ENCODE results near the gene EVI2A. TPM values are rescaled to one million over a fixed set of nuclear protein-coding genes. Genes with fewer than 3 reads are reported as not detected.

The EVI2A gene
- polyA plus RNA-seq, 3 donors: 121 to 138 (median 125) TPM

GRCh38 chr17:31366088-31366487 is 44.7 kb upstream of the EVI2A start:
- Mint-ChIP-seq H3K27me3 (ENCODE audit: low read depth in 3 of 3) (no peaks in the 10 kb centered on the region), H3K27ac (no peak overlapping the region)
- no peak overlapping the region for H2AFZ ChIP-seq (ENCODE audit: insufficient read depth, low read depth, low read length, poor library complexity, severe bottlenecking)

DNA sequence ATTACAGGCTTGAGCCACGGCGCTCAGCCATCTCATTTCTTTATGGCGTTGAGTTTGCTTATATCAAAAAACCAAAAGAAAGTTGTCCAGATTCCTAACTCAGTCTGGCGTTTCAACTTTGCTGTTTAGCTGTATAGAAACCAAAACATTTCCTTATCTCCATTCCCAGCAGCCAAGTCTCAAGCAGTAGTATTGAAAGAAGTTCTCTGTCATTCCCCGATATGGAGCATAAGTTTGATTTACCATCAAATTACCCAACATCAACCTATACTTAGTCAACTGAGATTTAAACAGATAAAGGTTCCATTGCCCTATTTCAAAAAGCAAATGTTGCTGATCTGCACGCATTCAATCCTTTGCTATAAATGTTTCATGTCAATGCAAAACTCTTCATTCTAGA is 42.6 kb upstream of the EVI2A start:
- no peak overlapping the region for H3K27ac Mint-ChIP-seq
- no peak overlapping the region for H3K4me3 Mint-ChIP-seq
- no peaks in the 10 kb centered on the region for H4K20me1 ChIP-seq (ENCODE audit: insufficient read depth, low read length)
- no peaks in the 10 kb centered on the region for H3K4me1 ChIP-seq (ENCODE audit: control insufficient read depth in 1 of 2, insufficient read depth in 2 of 2, low read length in 2 of 2)
- no peak overlapping the region for H3K4me2 ChIP-seq (replicated peaks; ENCODE audit: extremely low read depth, low read length, poor library complexity, severe bottlenecking)
- H2AFZ ChIP-seq (ENCODE audit: insufficient read depth, low read depth, low read length, poor library complexity, severe bottlenecking): no peak overlapping the region
- no peaks in the 10 kb centered on the region for H3K27me3 ChIP-seq (ENCODE audit: control insufficient read depth in 2 of 2, insufficient read depth in 2 of 2, low read length in 2 of 2)
- H3K9ac ChIP-seq (ENCODE audit: insufficient read depth, low read length, poor library complexity, severe bottlenecking): no peak overlapping the region
- no peaks in the 10 kb centered on the region for H3K9me3 ChIP-seq (replicated peaks in 1 of 2; ENCODE audit: control insufficient read depth in 1 of 2, insufficient read depth in 1 of 2, low read length in 2 of 2)
- no peaks in the 10 kb centered on the region for H3K79me2 ChIP-seq (ENCODE audit: insufficient read depth, low read length)
- 100% methylated on average over 3 of the region's 6 CpGs for WGBS (ENCODE audit: insufficient coverage)
- H3K27me3 Mint-ChIP-seq (ENCODE audit: low read depth in 3 of 3): no peaks in the 10 kb centered on the region
- DNase-seq: no peak
- H3K9me3 Mint-ChIP-seq: peaks cover 0 to 1% (median 0%) of the 10 kb centered on the region in 7 donors
- peaks cover 3 to 39% of the 10 kb centered on the region in 2 donors for H3K36me3 ChIP-seq (replicated peaks in 1 of 2; ENCODE audit: control insufficient read depth in 1 of 2, insufficient read depth in 2 of 2, low read length in 2 of 2)
- H3K4me3 ChIP-seq (replicated peaks in 1 of 3; ENCODE audit: low read depth in 2 of 3, low read length in 3 of 3): no peak overlapping the region
- peaks cover 5% of the 10 kb centered on the region for H3K4me1 Mint-ChIP-seq
- intact Hi-C loops (cut with micrococcal nuclease): loop anchor here in 1 of 2 donors (10.0 kb wide), 1 partner anchor 69 kb away; the partner anchor contains the start of gene OMG
- no peak overlapping the region for H3K27ac ChIP-seq (ENCODE audit: low read depth in 1 of 2, low read length in 2 of 2)
- TF ChIP-seq CTCF (IDR thresholded peaks at IDR 0.05): no peak
- peaks cover 32 to 41% of the 10 kb centered on the region in 2 donors for H3K36me3 Mint-ChIP-seq

More at GRCh38 chr17:31366088-31366487, 44.7 kb upstream of the EVI2A start:
- DNase-seq: no peak
- Mint-ChIP-seq H3K4me1 (peaks cover 6% of the 10 kb centered on the region), H3K9me3 (peaks cover 0 to 1% (median 0%) of the 10 kb centered on the region in 7 donors), H3K36me3 (peaks cover 21 to 28% of the 10 kb centered on the region in 2 donors), H3K4me3 (no peak overlapping the region)
- H3K79me2 ChIP-seq (ENCODE audit: insufficient read depth, low read length): no peaks in the 10 kb centered on the region
- no peaks in the 10 kb centered on the region for H3K4me1 ChIP-seq (ENCODE audit: control insufficient read depth in 1 of 2, insufficient read depth in 2 of 2, low read length in 2 of 2)
- intact Hi-C loops (cut with micrococcal nuclease): loop anchor here in 1 of 2 donors (10.0 kb wide), 1 partner anchor 71 kb away; the partner anchor contains the start of gene OMG
- H3K9ac ChIP-seq (ENCODE audit: insufficient read depth, low read length, poor library complexity, severe bottlenecking): no peak overlapping the region
- no peaks in the 10 kb centered on the region for H4K20me1 ChIP-seq (ENCODE audit: insufficient read depth, low read length)
- H3K27me3 ChIP-seq (ENCODE audit: control insufficient read depth in 2 of 2, insufficient read depth in 2 of 2, low read length in 2 of 2): no peaks in the 10 kb centered on the region
- no CpG with 5 or more reads among the region's 4 CpGs for WGBS (ENCODE audit: insufficient coverage)
- no peak overlapping the region for H3K4me3 ChIP-seq (replicated peaks in 1 of 3; ENCODE audit: low read depth in 2 of 3, low read length in 3 of 3)
- H3K9me3 ChIP-seq (replicated peaks in 1 of 2; ENCODE audit: control insufficient read depth in 1 of 2, insufficient read depth in 1 of 2, low read length in 2 of 2): no peaks in the 10 kb centered on the region
- no peak for TF ChIP-seq CTCF (IDR thresholded peaks at IDR 0.05)
- H3K36me3 ChIP-seq (replicated peaks in 1 of 2; ENCODE audit: control insufficient read depth in 1 of 2, insufficient read depth in 2 of 2, low read length in 2 of 2): peaks cover 2 to 27% of the 10 kb centered on the region in 2 donors
- H3K27ac ChIP-seq (ENCODE audit: low read depth in 1 of 2, low read length in 2 of 2): no peak overlapping the region
- H3K4me2 ChIP-seq (replicated peaks; ENCODE audit: extremely low read depth, low read length, poor library complexity, severe bottlenecking): no peak overlapping the region

All from CD14-positive monocyte (primary cell).